Erythroblast (primary cell): ENCODE results near the gene WDR11.

Source experiments
- DNase-seq, 2 experiments: peaks; one replicate each; lab custom pipeline; 2025; lab: John Stamatoyannopoulos, UW
- GATA1 ChIP-seq: IDR thresholded peaks from 2 replicates; pipeline ENCODE4 v1.6.1; 2011; ENCODE audit warnings: low read depth, mild to moderate bottlenecking, control low read depth, low read length, moderate library complexity
- POLR2A ChIP-seq: IDR thresholded peaks from 2 replicates; pipeline ENCODE4 v1.6.1; 2011; ENCODE audit warnings: mild to moderate bottlenecking, low read length

The WDR11 gene

DNA sequence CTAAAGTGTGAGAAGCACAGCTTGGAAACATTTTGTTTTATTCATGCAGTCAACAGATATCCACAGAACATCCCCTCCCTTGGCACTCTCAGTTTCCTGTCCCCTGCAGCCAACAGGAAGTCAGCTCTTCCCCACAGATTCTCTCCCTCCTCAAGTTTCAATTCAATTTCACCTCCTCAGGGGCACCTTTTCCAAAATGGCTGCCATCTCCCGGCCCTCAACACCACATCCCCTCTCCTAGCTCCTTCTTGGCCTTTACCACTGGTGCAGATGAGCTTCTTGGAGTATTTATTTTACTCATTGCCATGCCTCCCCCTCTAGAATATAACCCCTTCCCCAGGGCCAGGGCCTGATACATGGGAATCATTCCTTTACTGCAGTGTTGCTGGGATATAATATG lies 94.0 kb downstream of the WDR11 start:
- TF ChIP-seq GATA1 (no peak), POLR2A (no peak)
- DNase-seq = no peak

GRCh38 chr10:120945801-120946302 lies 94.7 kb downstream of the WDR11 start:
- DNase-seq = no peak
- TF ChIP-seq POLR2A (no peak), GATA1 (no peak)

DNA sequence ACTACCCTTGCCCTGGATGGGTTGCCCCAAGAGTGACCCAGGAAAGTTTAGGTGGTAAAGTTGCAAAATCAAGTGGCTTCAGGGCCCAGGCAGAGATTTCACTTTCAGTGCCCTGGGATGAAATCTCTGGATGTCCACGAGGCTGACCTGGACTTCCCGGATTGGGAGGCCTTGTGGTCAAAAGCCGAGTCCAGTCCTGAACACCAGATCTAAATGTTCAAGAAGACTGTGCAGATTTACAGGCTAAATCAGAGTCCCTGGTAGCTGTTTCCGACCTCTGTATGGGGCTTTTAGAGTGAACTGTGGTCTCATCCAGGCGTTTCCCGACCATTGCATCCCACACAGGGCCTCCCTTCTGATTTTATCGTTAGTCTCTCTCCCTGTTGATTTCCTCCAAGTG lies 95.3 kb downstream of the WDR11 start:
- TF ChIP-seq GATA1 (no peak), POLR2A (no peak)
- DNase-seq = no peak

- TF ChIP-seq POLR2A = no peak
- no peak for TF ChIP-seq GATA1
- peak; percentile 60 to 70 for DNase-seq
These were observed 97.9 kb downstream of the WDR11 start for GRCh38 chr10:120948889-120949608.

GRCh38 chr10:120949609-120950031 lies 98.5 kb downstream of the WDR11 start:
- no peak for DNase-seq
- TF ChIP-seq POLR2A (no peak), GATA1 (no peak)

DNA sequence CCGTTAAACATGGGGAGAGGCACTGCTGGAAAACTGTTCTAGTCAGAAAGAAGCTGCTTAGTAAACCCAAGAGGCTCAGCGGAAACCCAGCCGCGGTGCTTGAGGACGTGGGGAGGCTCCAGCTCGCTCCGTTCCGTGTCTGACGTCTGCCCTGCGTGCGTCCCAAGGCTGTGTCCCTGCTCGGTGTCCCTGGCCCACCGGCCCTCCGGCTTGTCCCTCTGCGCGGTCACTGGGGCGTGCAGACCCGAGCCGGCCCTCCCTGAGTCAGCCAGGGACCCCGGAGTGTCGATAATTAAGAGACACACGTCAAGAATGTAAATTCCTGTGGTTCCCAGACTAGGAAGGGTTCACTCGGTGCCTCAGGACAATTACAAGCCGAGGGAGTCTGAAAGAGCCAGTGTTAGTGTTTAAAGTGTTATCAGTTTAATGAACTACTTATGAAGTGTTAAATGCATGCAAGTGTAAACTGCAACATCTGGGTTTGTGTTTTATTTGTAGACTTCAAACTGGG lies 98.9 kb downstream of the WDR11 start:
- DNase-seq = no peak
- TF ChIP-seq GATA1 (no peak), POLR2A (no peak)

- DNase-seq = no peak
- TF ChIP-seq GATA1 (no peak), POLR2A (no peak)
These were observed 100.1 kb downstream of the WDR11 start for GRCh38 chr10:120951288-120951687.

- no peak for DNase-seq
- TF ChIP-seq GATA1 (no peak), POLR2A (no peak)
These were observed 102.7 kb downstream of the WDR11 start for GRCh38 chr10:120953897-120954296.
